Epithelial cell of proximal tubule (primary cell): ENCODE data around the gene KIRREL3. TPM values are rescaled to one million over a fixed set of nuclear protein-coding genes. Genes with fewer than 3 reads are reported as not detected.

Experiments
- DNase-seq: peaks from one replicate; pipeline ENCODE4 v3.0.0-alpha.2; 2011; ENCODE audit warnings: low read depth
- H3K4me3 ChIP-seq: 2 replicates; pipeline ENCODE4 v1.5.1; 2011; ENCODE audit warnings: low read depth, mild to moderate bottlenecking, low read length
- total RNA-seq: library from RNA; depleted of rRNA; stranded (reverse); fragments of >200 nt; gene quantifications from 2 replicates; pipeline ENCODE4 v1.2.3, GENCODE V29; 2015
- TF ChIP-seq, protein P1 (sequence below): conservative IDR thresholded peaks from 2 replicates; pipeline ENCODE4 v1.5.1; 2012; ENCODE audit warnings: low read depth, mild to moderate bottlenecking, low read length

The KIRREL3 gene
- total RNA-seq, 1 donor from 2014 or later = 5.1 TPM

DNA sequence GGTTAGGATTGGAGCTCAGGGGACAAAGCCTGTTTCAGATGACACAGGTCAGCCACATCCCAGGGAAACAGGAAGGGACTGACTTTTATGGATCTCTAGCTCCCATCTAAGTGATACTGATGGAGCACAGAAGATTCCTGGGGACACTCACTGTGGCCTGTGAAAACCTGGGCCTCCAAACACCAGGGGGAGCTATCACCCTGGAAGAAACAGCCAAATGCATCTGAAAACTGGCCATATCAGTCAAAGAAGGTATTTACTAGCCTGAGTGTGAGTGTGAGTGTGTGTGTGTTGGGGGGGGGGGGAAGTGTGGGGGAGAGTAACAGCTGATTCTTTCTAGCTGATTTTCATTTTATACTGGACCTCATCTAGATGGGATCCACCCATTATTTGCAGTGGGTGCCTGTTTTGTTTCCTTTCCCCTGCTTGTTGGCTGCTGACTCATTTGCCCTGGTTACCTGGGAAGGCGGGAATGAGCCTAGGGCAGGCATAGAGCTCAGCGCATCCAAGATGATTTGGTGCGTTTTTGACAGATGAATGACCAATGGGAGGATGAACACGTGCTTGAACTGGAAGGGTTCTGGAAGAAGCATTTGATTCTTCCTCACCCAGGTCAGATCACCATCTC lies 284.0 kb downstream of the KIRREL3 start:
- TF ChIP-seq, protein P1, sequence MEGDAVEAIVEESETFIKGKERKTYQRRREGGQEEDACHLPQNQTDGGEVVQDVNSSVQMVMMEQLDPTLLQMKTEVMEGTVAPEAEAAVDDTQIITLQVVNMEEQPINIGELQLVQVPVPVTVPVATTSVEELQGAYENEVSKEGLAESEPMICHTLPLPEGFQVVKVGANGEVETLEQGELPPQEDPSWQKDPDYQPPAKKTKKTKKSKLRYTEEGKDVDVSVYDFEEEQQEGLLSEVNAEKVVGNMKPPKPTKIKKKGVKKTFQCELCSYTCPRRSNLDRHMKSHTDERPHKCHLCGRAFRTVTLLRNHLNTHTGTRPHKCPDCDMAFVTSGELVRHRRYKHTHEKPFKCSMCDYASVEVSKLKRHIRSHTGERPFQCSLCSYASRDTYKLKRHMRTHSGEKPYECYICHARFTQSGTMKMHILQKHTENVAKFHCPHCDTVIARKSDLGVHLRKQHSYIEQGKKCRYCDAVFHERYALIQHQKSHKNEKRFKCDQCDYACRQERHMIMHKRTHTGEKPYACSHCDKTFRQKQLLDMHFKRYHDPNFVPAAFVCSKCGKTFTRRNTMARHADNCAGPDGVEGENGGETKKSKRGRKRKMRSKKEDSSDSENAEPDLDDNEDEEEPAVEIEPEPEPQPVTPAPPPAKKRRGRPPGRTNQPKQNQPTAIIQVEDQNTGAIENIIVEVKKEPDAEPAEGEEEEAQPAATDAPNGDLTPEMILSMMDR = peak; percentile 80
- H3K4me3 ChIP-seq = no peak overlapping the region
- no peak for DNase-seq

DNA sequence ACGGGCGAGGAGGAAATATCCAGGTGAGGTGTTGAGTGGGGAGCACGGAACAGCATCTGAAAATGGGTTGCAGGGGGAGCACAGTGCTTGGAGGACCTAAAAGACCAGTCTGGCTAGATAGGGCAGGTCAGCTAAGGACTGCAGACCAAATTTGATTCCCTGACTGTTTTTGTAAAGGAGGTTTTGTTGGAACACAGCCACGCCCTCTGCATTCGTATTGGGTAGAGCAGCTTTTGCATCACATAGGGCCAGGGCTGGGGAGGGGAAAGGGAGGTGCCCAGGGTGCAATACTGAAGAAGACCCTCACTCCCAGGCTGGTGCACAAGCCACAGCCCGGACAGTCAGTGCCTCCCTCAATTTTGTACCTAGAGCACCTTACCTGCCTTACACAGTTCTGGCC lies 286.8 kb downstream of the KIRREL3 start:
- DNase-seq = no peak
- TF ChIP-seq, protein P1 = no peak
- H3K4me3 ChIP-seq = no peak overlapping the region

DNA sequence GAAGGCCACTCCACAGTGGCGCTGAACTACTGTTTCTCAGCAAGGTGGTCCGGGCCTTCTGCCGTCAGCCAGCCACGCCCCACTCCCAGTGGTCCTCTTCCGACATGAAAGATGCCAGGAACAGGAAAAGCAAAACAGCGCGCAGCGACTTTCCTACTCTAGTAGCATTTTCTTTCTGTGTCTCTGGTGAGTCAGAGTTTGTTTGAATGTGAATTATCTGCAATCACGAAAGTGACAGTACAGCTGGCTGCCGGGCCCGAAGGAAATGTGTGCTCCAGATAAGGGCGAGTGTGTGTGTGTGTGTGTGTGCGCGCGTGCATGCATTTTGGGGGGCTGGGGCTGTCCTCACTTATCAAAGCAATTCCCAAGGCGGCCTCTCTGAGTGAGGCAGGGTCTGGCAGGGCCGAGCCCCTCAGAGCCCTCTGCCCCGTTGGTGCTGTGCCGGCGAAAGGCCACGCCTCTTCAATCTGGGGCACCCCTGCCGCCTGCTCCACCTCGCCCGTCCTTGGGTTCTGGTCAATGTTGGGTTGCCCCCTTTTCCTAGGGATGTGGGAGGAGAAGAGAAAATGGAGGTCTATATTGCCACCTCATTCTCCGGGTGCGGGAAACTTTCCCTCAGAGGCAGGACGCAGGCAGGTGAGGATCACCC lies 288.5 kb downstream of the KIRREL3 start:
- TF ChIP-seq, protein P1 = no peak
- no peak overlapping the region for H3K4me3 ChIP-seq
- DNase-seq = no peak

DNA sequence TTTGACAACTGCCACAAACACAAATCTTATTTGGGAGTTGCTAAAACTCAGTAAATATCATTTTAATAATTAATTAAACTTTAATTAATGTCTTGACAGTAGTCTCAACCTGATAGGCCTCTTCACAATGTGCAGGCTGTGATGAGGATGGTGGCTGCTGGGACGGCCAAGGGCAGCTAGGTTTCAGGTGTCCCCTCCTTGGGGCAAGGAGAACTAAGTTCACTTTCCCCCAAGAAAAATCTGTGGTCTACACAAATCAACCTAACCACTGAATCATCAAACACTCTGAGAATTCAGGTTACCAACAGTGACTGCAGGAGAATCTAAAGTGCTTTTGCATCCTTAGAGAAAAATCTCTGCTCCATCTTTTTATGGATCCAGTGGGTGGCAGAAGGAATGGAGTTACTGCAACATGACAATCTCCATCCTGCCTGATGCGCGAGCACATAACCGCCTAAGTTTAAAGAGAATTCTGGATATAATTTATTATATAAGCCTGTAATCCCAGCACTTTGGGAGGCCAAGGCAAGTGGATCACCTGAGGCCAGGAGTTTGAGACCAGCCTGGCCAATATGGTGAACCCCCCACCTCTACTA lies 289.7 kb downstream of the KIRREL3 start:
- TF ChIP-seq, protein P1 = no peak
- no peak for DNase-seq
- no peak overlapping the region for H3K4me3 ChIP-seq

DNA sequence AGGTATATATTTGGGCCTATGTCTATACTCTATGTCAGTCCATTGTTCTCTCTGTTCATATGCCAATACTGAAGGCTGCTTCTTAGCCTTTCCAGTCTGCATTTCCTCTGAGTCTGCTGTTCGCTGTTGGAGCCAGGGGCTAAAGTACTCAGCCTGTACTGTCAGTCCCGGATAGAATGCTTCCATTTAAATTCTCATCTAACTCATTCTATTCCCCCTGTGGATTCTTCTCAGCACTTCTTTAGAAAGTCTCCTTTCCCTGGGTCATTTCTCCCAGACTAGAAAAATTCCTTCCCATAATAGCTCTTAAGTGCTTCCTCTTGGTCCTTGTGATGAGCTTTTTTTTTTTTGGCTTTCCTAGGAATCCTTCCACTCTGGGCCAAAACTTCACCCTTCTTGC lies 293.1 kb downstream of the KIRREL3 start:
- no peak overlapping the region for H3K4me3 ChIP-seq
- TF ChIP-seq, protein P1 = no peak
- DNase-seq = no peak

DNA sequence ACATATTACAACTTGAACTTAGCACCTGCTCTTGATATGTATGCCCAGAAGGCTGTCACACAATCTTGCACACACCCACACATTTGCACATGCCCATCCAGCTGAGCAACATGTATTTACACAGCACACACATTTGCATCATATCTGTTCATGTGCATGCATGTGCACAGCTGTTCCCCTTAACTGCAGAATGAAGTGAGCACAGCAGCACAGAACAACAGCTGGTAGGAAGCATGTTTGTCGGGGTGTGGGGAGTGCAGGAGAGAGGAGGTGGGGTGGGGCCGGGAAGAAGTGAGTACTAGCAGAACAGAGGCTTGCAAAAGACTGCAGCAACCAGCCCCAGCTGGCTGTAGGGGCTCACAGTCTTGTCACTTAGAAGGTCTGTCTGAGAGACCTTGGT lies 296.5 kb downstream of the KIRREL3 start:
- no peak for DNase-seq
- TF ChIP-seq, protein P1 = no peak
- H3K4me3 ChIP-seq = no peak overlapping the region
